Measurements from ENCODE around the gene GSDMA.

GRCh38 chr17:40020146-40020545 is 57.3 kb downstream of the GSDMA start:
- TF ChIP-seq CTCF (IDR thresholded peaks at IDR 0.05; ENCODE audit: low read depth, low read length, missing input control) (no peak), EGR1 (IDR thresholded peaks at IDR 0.05; ENCODE audit: low read depth in 2 of 2) (no peak), SP1 (IDR thresholded peaks at IDR 0.05) (no peak), RAD21 (IDR thresholded peaks at IDR 0.05) (no peak), JUND (IDR thresholded peaks at IDR 0.05) (no peak), RXRA (IDR thresholded peaks at IDR 0.05) (no peak), YY1 (IDR thresholded peaks at IDR 0.05) (no peak), MAX (IDR thresholded peaks at IDR 0.05) (no peak)
- TF ChIP-seq, protein P1, sequence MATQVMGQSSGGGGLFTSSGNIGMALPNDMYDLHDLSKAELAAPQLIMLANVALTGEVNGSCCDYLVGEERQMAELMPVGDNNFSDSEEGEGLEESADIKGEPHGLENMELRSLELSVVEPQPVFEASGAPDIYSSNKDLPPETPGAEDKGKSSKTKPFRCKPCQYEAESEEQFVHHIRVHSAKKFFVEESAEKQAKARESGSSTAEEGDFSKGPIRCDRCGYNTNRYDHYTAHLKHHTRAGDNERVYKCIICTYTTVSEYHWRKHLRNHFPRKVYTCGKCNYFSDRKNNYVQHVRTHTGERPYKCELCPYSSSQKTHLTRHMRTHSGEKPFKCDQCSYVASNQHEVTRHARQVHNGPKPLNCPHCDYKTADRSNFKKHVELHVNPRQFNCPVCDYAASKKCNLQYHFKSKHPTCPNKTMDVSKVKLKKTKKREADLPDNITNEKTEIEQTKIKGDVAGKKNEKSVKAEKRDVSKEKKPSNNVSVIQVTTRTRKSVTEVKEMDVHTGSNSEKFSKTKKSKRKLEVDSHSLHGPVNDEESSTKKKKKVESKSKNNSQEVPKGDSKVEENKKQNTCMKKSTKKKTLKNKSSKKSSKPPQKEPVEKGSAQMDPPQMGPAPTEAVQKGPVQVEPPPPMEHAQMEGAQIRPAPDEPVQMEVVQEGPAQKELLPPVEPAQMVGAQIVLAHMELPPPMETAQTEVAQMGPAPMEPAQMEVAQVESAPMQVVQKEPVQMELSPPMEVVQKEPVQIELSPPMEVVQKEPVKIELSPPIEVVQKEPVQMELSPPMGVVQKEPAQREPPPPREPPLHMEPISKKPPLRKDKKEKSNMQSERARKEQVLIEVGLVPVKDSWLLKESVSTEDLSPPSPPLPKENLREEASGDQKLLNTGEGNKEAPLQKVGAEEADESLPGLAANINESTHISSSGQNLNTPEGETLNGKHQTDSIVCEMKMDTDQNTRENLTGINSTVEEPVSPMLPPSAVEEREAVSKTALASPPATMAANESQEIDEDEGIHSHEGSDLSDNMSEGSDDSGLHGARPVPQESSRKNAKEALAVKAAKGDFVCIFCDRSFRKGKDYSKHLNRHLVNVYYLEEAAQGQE (IDR thresholded peaks at IDR 0.05): no peak
- TF ChIP-seq, protein P2, sequence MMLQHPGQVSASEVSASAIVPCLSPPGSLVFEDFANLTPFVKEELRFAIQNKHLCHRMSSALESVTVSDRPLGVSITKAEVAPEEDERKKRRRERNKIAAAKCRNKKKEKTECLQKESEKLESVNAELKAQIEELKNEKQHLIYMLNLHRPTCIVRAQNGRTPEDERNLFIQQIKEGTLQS (IDR thresholded peaks at IDR 0.05): no peak
